H1 (cell line): ENCODE measurements around the gene CLN3. TPM values are rescaled to one million over a fixed set of nuclear protein-coding genes. Genes with fewer than 3 reads are reported as not detected.

ENCODE experiments used
- ASH2L ChIP-seq: fragments of 200-600, 300-600 bp; sonication (generic); IDR thresholded peaks from one replicate; pipeline ENCODE4 v1.7.1; 2017; ENCODE audit warnings: low read length
- ATF2 ChIP-seq: IDR thresholded peaks from 2 replicates; pipeline ENCODE4 v1.6.1; 2012; ENCODE audit warnings: low read length, inconsistent platforms
- CHD2 ChIP-seq: IDR thresholded peaks from 2 replicates; pipeline ENCODE4 v1.6.1; 2012; ENCODE audit warnings: low read length, improper control_type of control experiment
- CTBP2 ChIP-seq: IDR thresholded peaks from 2 replicates; pipeline ENCODE4 v1.7.0; 2011; ENCODE audit warnings: borderline replicate concordance, mild to moderate bottlenecking, moderate library complexity, mixed read lengths, low read length; ENCODE audit not compliant: insufficient read depth, insufficient read length
- FOSL1 ChIP-seq: IDR thresholded peaks from 2 replicates; pipeline ENCODE4 v1.6.1; 2011; ENCODE audit warnings: mild to moderate bottlenecking, low read depth, low read length, moderate library complexity; ENCODE audit not compliant: insufficient read depth
- GTF2F1 ChIP-seq: IDR thresholded peaks from 2 replicates; pipeline ENCODE4 v1.6.1; 2012; ENCODE audit warnings: low read depth, low read length, improper control_type of control experiment, borderline replicate concordance
- HDAC6 ChIP-seq: IDR thresholded peaks from one replicate; pipeline ENCODE4 v1.7.1; 2012; ENCODE audit warnings: low read depth, mild to moderate bottlenecking, inconsistent platforms, low read length, moderate library complexity
- JUND ChIP-seq: IDR thresholded peaks from 2 replicates; pipeline ENCODE4 v1.6.1; 2011; ENCODE audit warnings: mild to moderate bottlenecking, improper control_type of control experiment, low read length
- KDM1A ChIP-seq: fragments of 200-600, 300-600 bp; sonication (generic); IDR thresholded peaks from 2 replicates; pipeline ENCODE4 v1.7.1; 2016; ENCODE audit warnings: mild to moderate bottlenecking, low read length, borderline replicate concordance
- KDM4A ChIP-seq: IDR thresholded peaks from one replicate; pipeline ENCODE4 v1.7.1; 2012; ENCODE audit warnings: low read depth, mild to moderate bottlenecking, moderate library complexity, low read length, inconsistent platforms; ENCODE audit not compliant: severe bottlenecking
- MAFK ChIP-seq: IDR thresholded peaks from 2 replicates; pipeline ENCODE4 v1.6.1; 2012; ENCODE audit warnings: low read depth, mild to moderate bottlenecking, improper control_type of control experiment, low read length
- NANOG ChIP-seq: IDR thresholded peaks from 2 replicates; pipeline ENCODE4 v1.6.1; 2011; ENCODE audit warnings: low read length, low read depth, mild to moderate bottlenecking, inconsistent platforms; ENCODE audit not compliant: insufficient read depth, poor library complexity, severe bottlenecking
- RAD21 ChIP-seq, 2 experiments: IDR thresholded peaks in 1 of 2; conservative IDR thresholded peaks in 1 of 2; 2 replicates each; pipeline ENCODE4 v1.6.1; 2011; ENCODE audit warnings: low read depth in 2 of 2, low read length in 2 of 2, improper control_type of control experiment in 1 of 2, inconsistent platforms in 1 of 2, mild to moderate bottlenecking in 1 of 2, moderate library complexity in 1 of 2
- RXRA ChIP-seq: IDR thresholded peaks from 2 replicates; pipeline ENCODE4 v1.6.1; 2011; ENCODE audit warnings: low read depth, mild to moderate bottlenecking, low read length, moderate library complexity; ENCODE audit not compliant: insufficient read depth
- SIN3A ChIP-seq, 2 experiments: IDR thresholded peaks in 1 of 2; conservative IDR thresholded peaks in 1 of 2; 2 replicates each; pipeline ENCODE4 v1.6.1; 2011 to 2012; ENCODE audit warnings: low read length in 2 of 2, improper control_type of control experiment in 1 of 2, low read depth in 1 of 2, mild to moderate bottlenecking in 1 of 2
- SP2 ChIP-seq: IDR thresholded peaks from 2 replicates; pipeline ENCODE4 v1.6.1; 2012; ENCODE audit warnings: mild to moderate bottlenecking, low read length, inconsistent platforms
- SRF ChIP-seq: IDR thresholded peaks from 2 replicates; pipeline ENCODE4 v1.6.1; 2011; ENCODE audit warnings: mild to moderate bottlenecking, low read depth, low read length, moderate library complexity
- SUZ12 ChIP-seq: fragments of 200-600 bp; sonication (generic); IDR thresholded peaks from 2 replicates; pipeline ENCODE4 v1.6.1; 2012; ENCODE audit warnings: mild to moderate bottlenecking, inconsistent platforms, low read length, moderate library complexity, mixed read lengths
- TAF7 ChIP-seq: optimal IDR thresholded peaks from 2 replicates; pipeline ENCODE3; 2011; ENCODE audit warnings: low read depth, mild to moderate bottlenecking, inconsistent platforms, low read length, moderate library complexity, borderline replicate concordance
- TEAD4 ChIP-seq: IDR thresholded peaks from 2 replicates; pipeline ENCODE4 v1.6.1; 2012; ENCODE audit warnings: low read depth, low read length, inconsistent platforms, mixed read lengths
- polyA plus RNA-seq, 7 experiments: library from polyadenylated mRNA; depleted of rRNA in 3 of 7; stranded (reverse) in 5 of 7; unstranded in 2 of 7; fragments of >200 nt in 5 of 7; fragments of 200-250 nt in 2 of 7; gene quantifications; 1 replicate in 5 of 7; 2 replicates in 1 of 7; 4 replicates in 1 of 7; pipeline versions ENCODE4 v1.2.1 to v1.2.3, GENCODE V29; 2011 to 2013; ENCODE audit warnings: missing spikeins in 2 of 7, mixed read lengths in 2 of 7
- total RNA-seq: library from RNA; stranded (reverse); fragmentation: NEBNext Ultra II Directional; extraction: Animal tissue kit (Norgen Biotek cat#: 25700); gene quantifications from 2 replicates; pipeline ENCODE4 v1.2.1, GENCODE V29; 2021

The CLN3 gene
- total and polyA plus RNA-seq, 2 of the 8 experiments (the other 6 are each of a cell fraction or from before 2014, with no cell fraction given) = 22.9 to 44.3 TPM

- TF ChIP-seq RXRA (no peak), SUZ12 (no peak), RAD21 (IDR thresholded peaks at IDR 0.05 in 1 of 2, conservative IDR thresholded peaks at IDR 0.05 in 1 of 2; ENCODE audit: low read depth in 2 of 2, low read length in 2 of 2) (no peak), ATF2 (no peak), SIN3A (conservative IDR thresholded peaks at IDR 0.05 in 1 of 2, IDR thresholded peaks at IDR 0.05 in 1 of 2; ENCODE audit: low read depth in 1 of 2, low read length in 2 of 2) (peak; percentile 89 to 95; a peak in 2 of 4 replicates), KDM1A (no peak), GTF2F1 (peak; percentile 67; the same call in 1 of the 2 replicates), MAFK (no peak), NANOG (no peak), CTBP2 (no peak), SP2 (no peak), TEAD4 (no peak), FOSL1 (no peak), TAF7 (no peak), ASH2L (peak; percentile 57), CHD2 (no peak), KDM4A (no peak), HDAC6 (no peak), JUND (no peak), SRF (no peak)
These were observed at the start of gene CLN3 (continued) for GRCh38 chr16:28491970-28492474.
